Measurements from ENCODE around the gene LRRC75B.
"Not testable (repeated sequence)": the region's sequence is repeated elsewhere in the genome, so short reads cannot be mapped to it uniquely, and the experiment has no call there.

- not testable (repeated sequence) for TF ChIP-seq CTCF, POLR2A (IDR thresholded peaks at IDR 0.05)
Observed at GRCh38 chr22:24631430-24632122, 38.7 kb upstream of the LRRC75B start.

Data from testis (tissue), 2 donors.